Hepatocyte (in vitro differentiated cells): ENCODE results near the gene PDE11A.

Experiments
- EZH2 ChIP-seq: fragments of 200-600 bp; sonication (generic); IDR thresholded peaks from 2 replicates; pipeline ENCODE4 v1.6.1; 2016; ENCODE audit warnings: antibody characterized with exemption, mild to moderate bottlenecking, borderline replicate concordance
- EZH2phosphoT487 ChIP-seq: fragments of 200-600 bp; sonication (generic); IDR thresholded peaks from one replicate; pipeline ENCODE4 v1.6.1; 2018; ENCODE audit warnings: antibody characterized with exemption, mild to moderate bottlenecking, low read depth, moderate library complexity; ENCODE audit not compliant: unreplicated experiment, severe bottlenecking
- TF ChIP-seq, protein P1 (sequence below): fragments of 200-600 bp; sonication (generic); IDR thresholded peaks from 2 replicates; pipeline ENCODE4 v1.5.1; 2016; ENCODE audit warnings: antibody characterized with exemption, mild to moderate bottlenecking; ENCODE audit not compliant: poor library complexity

DNA sequence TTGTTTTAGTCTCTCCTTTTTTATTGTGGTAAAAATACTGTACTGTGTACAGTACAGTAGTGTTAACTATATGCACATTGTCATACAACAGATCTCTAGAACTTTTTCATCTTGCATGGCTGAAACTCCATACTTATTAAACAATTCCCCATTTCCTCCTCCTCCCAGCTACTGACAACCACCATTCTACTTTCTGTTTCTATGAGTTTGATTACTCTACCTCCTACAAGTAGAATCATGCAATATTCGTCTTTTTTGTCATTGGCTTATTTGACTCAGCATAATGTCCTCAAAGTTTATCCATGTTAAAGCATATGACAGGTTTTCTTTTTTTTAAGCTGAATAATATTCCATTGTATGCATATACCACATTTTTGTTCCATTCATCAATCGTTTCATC lies 341.8 kb downstream of the PDE11A start:
- TF ChIP-seq, protein P1, sequence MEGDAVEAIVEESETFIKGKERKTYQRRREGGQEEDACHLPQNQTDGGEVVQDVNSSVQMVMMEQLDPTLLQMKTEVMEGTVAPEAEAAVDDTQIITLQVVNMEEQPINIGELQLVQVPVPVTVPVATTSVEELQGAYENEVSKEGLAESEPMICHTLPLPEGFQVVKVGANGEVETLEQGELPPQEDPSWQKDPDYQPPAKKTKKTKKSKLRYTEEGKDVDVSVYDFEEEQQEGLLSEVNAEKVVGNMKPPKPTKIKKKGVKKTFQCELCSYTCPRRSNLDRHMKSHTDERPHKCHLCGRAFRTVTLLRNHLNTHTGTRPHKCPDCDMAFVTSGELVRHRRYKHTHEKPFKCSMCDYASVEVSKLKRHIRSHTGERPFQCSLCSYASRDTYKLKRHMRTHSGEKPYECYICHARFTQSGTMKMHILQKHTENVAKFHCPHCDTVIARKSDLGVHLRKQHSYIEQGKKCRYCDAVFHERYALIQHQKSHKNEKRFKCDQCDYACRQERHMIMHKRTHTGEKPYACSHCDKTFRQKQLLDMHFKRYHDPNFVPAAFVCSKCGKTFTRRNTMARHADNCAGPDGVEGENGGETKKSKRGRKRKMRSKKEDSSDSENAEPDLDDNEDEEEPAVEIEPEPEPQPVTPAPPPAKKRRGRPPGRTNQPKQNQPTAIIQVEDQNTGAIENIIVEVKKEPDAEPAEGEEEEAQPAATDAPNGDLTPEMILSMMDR: no peak
- TF ChIP-seq EZH2phosphoT487: no peak
- TF ChIP-seq EZH2: no peak
